ENCODE results near the gene WDR75. TPM values are rescaled to one million over a fixed set of nuclear protein-coding genes. Genes with fewer than 3 reads are reported as not detected.
"Not testable (repeated sequence)": the region's sequence is repeated elsewhere in the genome, so short reads cannot be mapped to it uniquely, and the experiment has no call there.

WDR75 gene
- total and polyA plus RNA-seq, 2 donors: 40.7 to 41.6 TPM

- not testable (repeated sequence) for H3K36me3 ChIP-seq (ENCODE audit: control insufficient read depth in 2 of 2, insufficient read depth in 2 of 2, low read length in 1 of 2); H3K4me3 ChIP-seq (ENCODE audit: low read length in 2 of 2); DNase-seq (ENCODE audit: low read depth in 6 of 9, low spot score in 9 of 9); H3K9me3 ChIP-seq (ENCODE audit: control insufficient read depth in 2 of 2, insufficient read depth in 1 of 2, low read length in 1 of 2); H3K27me3 ChIP-seq (ENCODE audit: control insufficient read depth in 2 of 2, insufficient read depth in 1 of 2, low read length in 1 of 2); H3K4me1 ChIP-seq (ENCODE audit: control insufficient read depth in 2 of 2, insufficient read depth in 2 of 2, low read length in 2 of 2); H3K27ac ChIP-seq (ENCODE audit: low read depth in 1 of 2, low read length in 1 of 2)
- WGBS: 90% methylated on average over 2 of the region's 2 CpGs
Observed at GRCh38 chr2:189430448-189430847, 10.8 kb upstream of the WDR75 start.

GRCh38 chr2:189435803-189436202 is 5.5 kb upstream of the WDR75 start:
- not testable (repeated sequence) for H3K36me3 ChIP-seq (ENCODE audit: control insufficient read depth in 2 of 2, insufficient read depth in 2 of 2, low read length in 1 of 2); H3K9me3 ChIP-seq (ENCODE audit: control insufficient read depth in 2 of 2, insufficient read depth in 1 of 2, low read length in 1 of 2); H3K4me1 ChIP-seq (ENCODE audit: control insufficient read depth in 2 of 2, insufficient read depth in 2 of 2, low read length in 2 of 2); H3K4me3 ChIP-seq (ENCODE audit: low read length in 2 of 2); H3K27ac ChIP-seq (ENCODE audit: low read depth in 1 of 2, low read length in 1 of 2); DNase-seq (ENCODE audit: low read depth in 6 of 9, low spot score in 9 of 9); H3K27me3 ChIP-seq (ENCODE audit: control insufficient read depth in 2 of 2, insufficient read depth in 1 of 2, low read length in 1 of 2)
- 98% methylated on average over 4 of the region's 4 CpGs for WGBS

GRCh38 chr2:189437926-189438325 is 3.3 kb upstream of the WDR75 start:
- DNase-seq (ENCODE audit: low read depth in 6 of 9, low spot score in 9 of 9): no peak
- Histone ChIP-seq H3K4me1 (ENCODE audit: control insufficient read depth in 2 of 2, insufficient read depth in 2 of 2, low read length in 2 of 2) (peaks cover 3 to 6% of the 10 kb centered on the region in 2 donors), H3K4me3 (ENCODE audit: low read length in 2 of 2) (no peak overlapping the region), H3K36me3 (ENCODE audit: control insufficient read depth in 2 of 2, insufficient read depth in 2 of 2, low read length in 1 of 2) (peaks cover 0 to under 1% of the 10 kb centered on the region in 2 donors), H3K9me3 (ENCODE audit: control insufficient read depth in 2 of 2, insufficient read depth in 1 of 2, low read length in 1 of 2) (no peaks in the 10 kb centered on the region), H3K27me3 (ENCODE audit: control insufficient read depth in 2 of 2, insufficient read depth in 1 of 2, low read length in 1 of 2) (peaks cover 0 to 3% of the 10 kb centered on the region in 2 donors), H3K27ac (ENCODE audit: low read depth in 1 of 2, low read length in 1 of 2) (no peak overlapping the region)
- WGBS: 91% methylated on average over 1 of the region's 1 CpG

GRCh38 chr2:189439342-189439741 is 1.9 kb upstream of the WDR75 start:
- 98% methylated on average over 1 of the region's 1 CpG for WGBS
- H3K27ac ChIP-seq (ENCODE audit: low read depth in 1 of 2, low read length in 1 of 2): no peak overlapping the region
- DNase-seq (ENCODE audit: low read depth in 6 of 9, low spot score in 9 of 9): no peak
- H3K27me3 ChIP-seq (ENCODE audit: control insufficient read depth in 2 of 2, insufficient read depth in 1 of 2, low read length in 1 of 2): peaks cover 0 to 3% of the 10 kb centered on the region in 2 donors
- no peak overlapping the region for H3K4me3 ChIP-seq (ENCODE audit: low read length in 2 of 2)
- no peaks in the 10 kb centered on the region for H3K9me3 ChIP-seq (ENCODE audit: control insufficient read depth in 2 of 2, insufficient read depth in 1 of 2, low read length in 1 of 2)
- H3K4me1 ChIP-seq (ENCODE audit: control insufficient read depth in 2 of 2, insufficient read depth in 2 of 2, low read length in 2 of 2): peaks cover 3 to 6% of the 10 kb centered on the region in 2 donors
- peaks cover 0 to 6% of the 10 kb centered on the region in 2 donors for H3K36me3 ChIP-seq (ENCODE audit: control insufficient read depth in 2 of 2, insufficient read depth in 2 of 2, low read length in 1 of 2)

- peak overlapping the region; percentile 72 to 97 for H3K4me3 ChIP-seq (ENCODE audit: low read length in 2 of 2)
- peaks cover 0 to 3% of the 10 kb centered on the region in 2 donors for H3K27me3 ChIP-seq (ENCODE audit: control insufficient read depth in 2 of 2, insufficient read depth in 1 of 2, low read length in 1 of 2)
- peak overlapping the region; percentile 90 to 96 for H3K27ac ChIP-seq (ENCODE audit: low read depth in 1 of 2, low read length in 1 of 2)
- under 1% methylated on average over 8 of the region's 8 CpGs for WGBS
- no peak for DNase-seq (ENCODE audit: low read depth in 6 of 9, low spot score in 9 of 9)
- peaks cover 3 to 6% of the 10 kb centered on the region in 2 donors for H3K4me1 ChIP-seq (ENCODE audit: control insufficient read depth in 2 of 2, insufficient read depth in 2 of 2, low read length in 2 of 2)
- H3K9me3 ChIP-seq (ENCODE audit: control insufficient read depth in 2 of 2, insufficient read depth in 1 of 2, low read length in 1 of 2): no peaks in the 10 kb centered on the region
- H3K36me3 ChIP-seq (ENCODE audit: control insufficient read depth in 2 of 2, insufficient read depth in 2 of 2, low read length in 1 of 2): peaks cover 0 to 7% of the 10 kb centered on the region in 2 donors
Observed at GRCh38 chr2:189440644-189440946, 679 bp upstream of the WDR75 start.

- DNase-seq (ENCODE audit: low read depth in 6 of 9, low spot score in 9 of 9): peak in 3 of 9 donors; percentile 9 to 32 (median 15)
- peak overlapping the region; percentile 72 to 97 for H3K4me3 ChIP-seq (ENCODE audit: low read length in 2 of 2)
- no peaks in the 10 kb centered on the region for H3K9me3 ChIP-seq (ENCODE audit: control insufficient read depth in 2 of 2, insufficient read depth in 1 of 2, low read length in 1 of 2)
- WGBS: under 1% methylated on average over 12 of the region's 12 CpGs
- peak overlapping the region; percentile 90 to 96 for H3K27ac ChIP-seq (ENCODE audit: low read depth in 1 of 2, low read length in 1 of 2)
- peaks cover 0 to 12% of the 10 kb centered on the region in 2 donors for H3K36me3 ChIP-seq (ENCODE audit: control insufficient read depth in 2 of 2, insufficient read depth in 2 of 2, low read length in 1 of 2)
- peaks cover 3 to 6% of the 10 kb centered on the region in 2 donors for H3K4me1 ChIP-seq (ENCODE audit: control insufficient read depth in 2 of 2, insufficient read depth in 2 of 2, low read length in 2 of 2)
- peaks cover 0 to 3% of the 10 kb centered on the region in 2 donors for H3K27me3 ChIP-seq (ENCODE audit: control insufficient read depth in 2 of 2, insufficient read depth in 1 of 2, low read length in 1 of 2)
Observed at GRCh38 chr2:189441709-189442074, 418 bp downstream of the WDR75 start.

- H3K9me3 ChIP-seq (ENCODE audit: control insufficient read depth in 2 of 2, insufficient read depth in 1 of 2, low read length in 1 of 2): no peaks in the 10 kb centered on the region
- peak overlapping the region in 1 of 2 donors; percentile 97 for H3K4me3 ChIP-seq (ENCODE audit: low read length in 2 of 2)
- 97% methylated on average over 10 of the region's 10 CpGs for WGBS
- DNase-seq (ENCODE audit: low read depth in 6 of 9, low spot score in 9 of 9): no peak
- H3K36me3 ChIP-seq (ENCODE audit: control insufficient read depth in 2 of 2, insufficient read depth in 2 of 2, low read length in 1 of 2): peaks cover 0 to 12% of the 10 kb centered on the region in 2 donors
- H3K27ac ChIP-seq (ENCODE audit: low read depth in 1 of 2, low read length in 1 of 2): no peak overlapping the region
- H3K27me3 ChIP-seq (ENCODE audit: control insufficient read depth in 2 of 2, insufficient read depth in 1 of 2, low read length in 1 of 2): no peaks in the 10 kb centered on the region
- peaks cover 3 to 6% of the 10 kb centered on the region in 2 donors for H3K4me1 ChIP-seq (ENCODE audit: control insufficient read depth in 2 of 2, insufficient read depth in 2 of 2, low read length in 2 of 2)
Observed at GRCh38 chr2:189442468-189442867, 1.2 kb downstream of the WDR75 start.

GRCh38 chr2:189444322-189444721 is 3.0 kb downstream of the WDR75 start:
- WGBS: 100% methylated on average over 1 of the region's 1 CpG
- Histone ChIP-seq H3K27ac (ENCODE audit: low read depth in 1 of 2, low read length in 1 of 2) (no peak overlapping the region), H3K4me1 (ENCODE audit: control insufficient read depth in 2 of 2, insufficient read depth in 2 of 2, low read length in 2 of 2) (peaks cover 3 to 6% of the 10 kb centered on the region in 2 donors), H3K4me3 (ENCODE audit: low read length in 2 of 2) (no peak overlapping the region), H3K27me3 (ENCODE audit: control insufficient read depth in 2 of 2, insufficient read depth in 1 of 2, low read length in 1 of 2) (no peaks in the 10 kb centered on the region), H3K36me3 (ENCODE audit: control insufficient read depth in 2 of 2, insufficient read depth in 2 of 2, low read length in 1 of 2) (peaks cover 0 to 27% of the 10 kb centered on the region in 2 donors), H3K9me3 (ENCODE audit: control insufficient read depth in 2 of 2, insufficient read depth in 1 of 2, low read length in 1 of 2) (no peaks in the 10 kb centered on the region)
- DNase-seq (ENCODE audit: low read depth in 6 of 9, low spot score in 9 of 9): no peak

GRCh38 chr2:189446780-189447179 is 5.5 kb downstream of the WDR75 start:
- peaks cover 0 to 44% of the 10 kb centered on the region in 2 donors for H3K36me3 ChIP-seq (ENCODE audit: control insufficient read depth in 2 of 2, insufficient read depth in 2 of 2, low read length in 1 of 2)
- 97% methylated on average over 2 of the region's 2 CpGs for WGBS

GRCh38 chr2:189454009-189454408 is 12.7 kb downstream of the WDR75 start:
- H3K4me3 ChIP-seq (ENCODE audit: low read length in 2 of 2): no peak overlapping the region
- 97% methylated on average over 2 of the region's 2 CpGs for WGBS
- no peaks in the 10 kb centered on the region for H3K9me3 ChIP-seq (ENCODE audit: control insufficient read depth in 2 of 2, insufficient read depth in 1 of 2, low read length in 1 of 2)
- no peak overlapping the region for H3K27ac ChIP-seq (ENCODE audit: low read depth in 1 of 2, low read length in 1 of 2)
- peaks cover 0 to 74% of the 10 kb centered on the region in 2 donors for H3K36me3 ChIP-seq (ENCODE audit: control insufficient read depth in 2 of 2, insufficient read depth in 2 of 2, low read length in 1 of 2)
- no peak for DNase-seq (ENCODE audit: low read depth in 6 of 9, low spot score in 9 of 9)
- H3K4me1 ChIP-seq (ENCODE audit: control insufficient read depth in 2 of 2, insufficient read depth in 2 of 2, low read length in 2 of 2): no peaks in the 10 kb centered on the region
- no peaks in the 10 kb centered on the region for H3K27me3 ChIP-seq (ENCODE audit: control insufficient read depth in 2 of 2, insufficient read depth in 1 of 2, low read length in 1 of 2)

More at GRCh38 chr2:189446780-189447179, 5.5 kb downstream of the WDR75 start:
- peaks cover 3 to 6% of the 10 kb centered on the region in 2 donors for H3K4me1 ChIP-seq (ENCODE audit: control insufficient read depth in 2 of 2, insufficient read depth in 2 of 2, low read length in 2 of 2)
- no peak overlapping the region for H3K4me3 ChIP-seq (ENCODE audit: low read length in 2 of 2)
- no peak for DNase-seq (ENCODE audit: low read depth in 6 of 9, low spot score in 9 of 9)
- no peaks in the 10 kb centered on the region for H3K27me3 ChIP-seq (ENCODE audit: control insufficient read depth in 2 of 2, insufficient read depth in 1 of 2, low read length in 1 of 2)
- H3K9me3 ChIP-seq (ENCODE audit: control insufficient read depth in 2 of 2, insufficient read depth in 1 of 2, low read length in 1 of 2): no peaks in the 10 kb centered on the region
- no peak overlapping the region for H3K27ac ChIP-seq (ENCODE audit: low read depth in 1 of 2, low read length in 1 of 2)
